DLD1 (cell line): ENCODE data around the gene LRRC9.
"Not testable (repeated sequence)": the region's sequence is repeated elsewhere in the genome, so short reads cannot be mapped to it uniquely, and the experiment has no call there.

Experiments
- in situ Hi-C: cut with HindIII; loops from 2 replicates; pipeline ENCODE4 v1.10.0; 2017; ENCODE audit warnings: low sequenced_read_pairs

Gene LRRC9

DNA sequence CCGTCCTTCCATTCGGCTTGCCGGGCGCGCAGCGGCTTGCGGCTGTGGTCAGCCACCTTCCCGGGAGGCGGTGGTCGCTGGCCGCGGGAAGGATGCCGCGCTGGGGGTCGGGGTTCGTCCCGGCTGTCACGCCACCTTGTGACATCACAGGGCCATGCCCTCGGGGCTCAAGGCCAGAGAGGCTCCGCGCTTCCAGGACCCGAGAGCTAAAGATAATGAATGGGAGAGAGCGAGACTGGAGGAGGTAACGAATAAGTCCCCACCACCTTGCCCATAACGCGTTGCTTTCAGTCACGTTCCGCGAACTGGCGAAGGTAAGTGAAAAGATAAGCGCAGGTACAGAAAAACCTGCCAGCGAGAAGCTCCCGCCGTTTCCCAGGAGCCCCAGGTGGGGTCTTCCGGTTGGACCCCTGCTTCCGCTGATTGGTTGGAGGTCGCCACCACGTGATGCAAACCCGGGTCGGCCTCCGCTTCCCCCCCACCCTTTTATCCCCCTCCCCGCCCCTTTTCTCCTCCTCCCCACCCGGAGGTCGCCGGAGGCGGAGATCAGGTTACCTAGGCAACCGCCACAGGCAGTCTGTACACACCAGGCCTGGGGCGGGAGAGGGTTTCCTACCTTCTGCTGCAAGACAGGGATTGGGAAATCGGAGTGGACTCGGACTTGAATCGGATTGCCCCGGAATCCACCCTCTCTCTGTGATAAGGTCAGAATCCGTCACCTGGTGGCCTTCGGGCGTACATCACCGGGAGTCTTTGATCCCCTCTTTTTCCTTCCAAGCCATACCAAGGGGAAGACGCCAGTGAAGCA is at the start of gene LRRC9:
LRRC9 (plus strand) TSS at position 575 of the 808 bp plus-strand sequence.
- in situ Hi-C loops, result no loop called here

DNA sequence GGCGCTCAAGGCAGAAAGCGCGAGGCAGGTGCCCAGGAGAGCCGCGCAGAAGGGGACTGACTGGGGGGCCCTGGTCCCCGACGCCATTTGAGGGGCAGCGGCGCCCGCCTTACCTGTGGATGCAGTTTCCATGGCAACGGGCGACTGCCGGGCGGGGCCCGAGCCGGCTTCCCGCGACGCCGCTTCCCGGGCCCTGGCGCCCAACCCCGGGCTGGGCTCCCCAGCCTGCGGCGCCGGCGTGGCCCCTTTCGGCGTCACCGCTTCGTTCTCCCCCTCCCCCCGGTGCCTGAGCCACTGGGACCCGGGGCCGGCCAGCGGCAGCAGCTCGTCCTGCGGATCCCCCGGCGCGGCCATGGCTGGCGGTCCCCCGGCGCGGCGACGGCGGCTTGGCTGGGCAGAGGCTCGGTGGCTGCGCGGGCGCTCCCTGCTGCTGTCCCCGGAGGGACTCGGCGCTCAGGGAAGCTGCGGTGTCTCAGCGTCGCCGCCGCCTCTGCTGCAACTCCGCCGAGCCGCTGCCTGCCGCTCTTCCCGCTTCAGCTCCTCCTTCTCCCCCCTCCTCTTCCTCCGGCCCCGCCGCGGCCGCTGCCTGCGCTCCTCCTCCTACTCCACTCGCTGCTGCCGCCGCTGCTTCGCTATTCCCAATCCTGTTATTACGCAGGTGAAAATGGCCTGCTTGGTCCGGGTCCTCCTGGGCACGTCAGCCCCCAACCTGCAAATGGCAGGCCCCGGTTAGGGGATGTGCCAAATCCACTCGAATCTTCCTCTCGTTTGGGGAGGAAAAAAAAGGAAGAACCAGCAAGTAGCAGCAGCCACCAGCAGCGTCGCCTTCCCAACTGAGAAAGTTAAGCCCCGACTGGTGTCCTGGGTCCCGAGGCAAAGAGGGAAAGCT is 49.4 kb upstream of the LRRC9 start, which contains the start of gene RTN1:
RTN1 (minus strand) TSS at position 500 of the 889 bp plus-strand sequence; CDS start at position 354, 146 bp downstream.
- in situ Hi-C loops, result no loop called here

DNA sequence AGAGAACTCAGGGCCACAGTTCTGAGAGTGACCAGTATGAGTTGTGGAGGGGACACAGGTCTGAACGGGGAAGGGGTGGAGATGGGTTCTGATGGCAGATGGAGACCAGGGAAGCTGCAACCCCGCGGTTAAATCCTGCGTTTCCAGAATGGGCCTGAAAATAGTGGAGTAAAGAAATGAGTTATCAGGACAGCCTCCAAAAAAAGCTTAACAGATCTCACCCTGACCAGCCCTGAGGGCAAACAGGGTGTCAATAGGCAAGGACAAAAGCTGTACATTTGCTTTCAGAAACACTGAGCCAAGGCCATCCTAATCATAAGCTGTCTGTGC is 48.8 kb upstream of the LRRC9 start:
- in situ Hi-C loops, result no loop called here

DNA sequence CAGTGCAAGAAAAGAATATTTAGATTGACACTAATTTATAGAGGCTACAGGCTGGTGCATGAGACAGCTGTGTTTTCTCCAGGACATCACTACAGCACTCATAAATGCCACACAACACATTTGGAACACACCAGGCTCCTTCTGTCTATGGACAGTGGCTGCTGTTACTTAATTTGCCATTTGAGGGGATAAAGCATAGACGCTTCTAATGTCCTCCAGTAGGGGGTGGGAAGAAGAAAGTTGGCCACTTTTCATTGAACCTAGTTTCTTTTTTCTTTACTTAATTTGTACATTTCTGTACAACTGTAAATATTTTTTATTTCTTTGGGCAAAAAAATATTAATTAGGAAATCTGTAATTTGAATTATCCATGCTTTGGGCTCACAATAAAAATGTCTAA is 37.0 kb upstream of the LRRC9 start:
- in situ Hi-C loops, result no loop called here

DNA sequence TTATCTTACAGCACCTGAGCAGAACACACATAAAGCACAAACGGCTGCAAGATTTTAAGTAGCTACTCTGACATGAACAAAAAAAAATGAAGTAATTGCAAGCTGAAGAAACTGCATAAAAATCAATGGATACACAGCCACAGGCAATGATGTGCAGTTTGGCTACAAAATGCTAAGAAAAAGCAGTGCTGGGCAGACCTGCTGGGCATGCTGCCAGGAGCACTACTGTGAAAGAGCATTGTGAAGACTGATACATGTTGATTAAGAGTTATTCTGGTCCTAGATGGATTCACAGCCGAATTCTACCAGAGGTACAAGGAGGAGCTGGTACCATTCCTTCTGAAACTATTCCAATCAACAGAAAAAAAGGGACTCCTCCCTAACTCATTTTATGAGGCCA is 29.3 kb upstream of the LRRC9 start:
- in situ Hi-C loops, result no loop called here

DNA sequence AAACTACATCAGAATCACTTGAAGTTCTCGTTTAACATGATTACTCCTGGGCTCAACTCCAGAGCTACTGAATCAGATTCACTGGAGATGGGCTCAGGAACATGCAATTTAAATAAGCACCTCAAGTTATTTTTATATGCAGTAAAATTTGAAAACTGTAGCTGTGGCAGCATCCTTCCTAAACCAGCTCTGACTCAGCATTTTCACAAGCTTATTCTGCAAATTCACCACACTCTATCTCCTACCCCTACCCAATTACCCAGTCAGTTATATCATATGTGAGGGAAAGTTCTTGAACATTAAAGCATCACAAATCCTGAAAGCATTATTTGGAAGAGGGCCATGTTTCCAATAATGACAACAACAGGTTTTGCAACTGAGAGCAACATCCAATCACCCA is 24.2 kb upstream of the LRRC9 start:
- in situ Hi-C loops, result no loop called here

DNA sequence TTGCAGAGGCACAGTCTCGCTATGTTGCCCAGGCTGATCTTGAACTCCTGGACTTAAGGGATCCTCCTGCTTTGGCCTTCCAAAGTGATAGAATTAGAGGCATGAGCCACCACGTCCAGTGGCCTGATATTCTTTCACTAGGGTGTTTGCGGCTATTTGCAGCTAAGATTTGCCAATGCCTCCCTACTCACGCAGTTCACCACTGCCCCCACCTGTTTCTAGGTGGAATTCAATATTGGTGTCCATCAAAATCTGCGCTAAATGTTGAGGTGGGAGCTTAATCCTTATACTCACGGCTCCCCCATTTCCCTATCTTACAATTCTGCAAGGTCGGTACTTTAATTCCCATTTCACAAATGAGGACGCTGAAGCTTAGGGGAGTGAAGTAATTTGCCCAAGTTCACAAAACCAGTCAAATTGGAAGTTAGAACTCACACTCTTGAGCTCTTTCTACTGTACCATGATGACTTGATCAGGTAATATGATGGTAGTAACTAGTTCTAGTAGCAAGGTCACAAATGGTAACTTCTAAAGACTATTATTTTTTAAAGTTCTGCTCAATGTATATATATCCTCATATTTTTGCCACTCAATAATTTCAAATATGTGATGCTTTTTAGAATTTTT is 22.1 kb upstream of the LRRC9 start:
- in situ Hi-C loops, result no loop called here

DNA sequence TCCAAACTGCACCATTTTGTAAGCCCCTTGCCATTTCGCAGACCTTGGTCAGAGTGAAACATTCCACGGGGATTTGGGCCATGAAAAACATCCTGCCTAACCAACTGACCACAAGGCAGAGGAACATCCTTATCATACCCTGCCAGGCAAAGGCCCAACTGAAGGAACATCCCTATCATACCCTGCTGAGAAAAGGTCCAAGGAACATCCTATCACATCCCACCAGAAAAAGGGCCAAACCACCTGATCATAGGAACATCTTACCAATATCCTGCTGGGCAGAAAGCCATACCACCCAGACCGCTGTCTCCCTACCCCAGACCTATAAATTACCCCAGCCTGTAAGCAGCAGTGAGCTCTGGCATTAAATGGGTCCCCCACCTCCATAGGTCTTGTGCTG is 19.4 kb upstream of the LRRC9 start:
- in situ Hi-C loops, result no loop called here

DNA sequence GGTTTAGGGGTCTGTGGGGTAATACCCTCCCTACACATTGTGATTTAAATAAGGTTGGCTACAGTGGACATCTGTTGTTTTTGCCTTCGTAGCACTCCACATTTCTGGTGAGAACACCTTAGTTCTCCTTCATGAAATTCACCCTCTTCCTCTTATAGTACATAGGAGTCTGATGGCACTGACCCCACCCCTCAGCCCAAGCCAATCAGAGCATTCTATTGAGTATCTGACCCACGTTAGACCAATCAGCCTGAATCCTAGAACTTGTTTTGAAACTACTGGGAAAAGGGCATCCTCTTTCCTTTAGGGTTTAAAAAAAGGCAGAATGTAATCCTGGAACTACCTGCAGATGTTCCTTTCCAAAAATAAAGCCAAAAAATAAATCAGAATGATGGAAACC is 15.8 kb upstream of the LRRC9 start:
- in situ Hi-C loops, result no loop called here

DNA sequence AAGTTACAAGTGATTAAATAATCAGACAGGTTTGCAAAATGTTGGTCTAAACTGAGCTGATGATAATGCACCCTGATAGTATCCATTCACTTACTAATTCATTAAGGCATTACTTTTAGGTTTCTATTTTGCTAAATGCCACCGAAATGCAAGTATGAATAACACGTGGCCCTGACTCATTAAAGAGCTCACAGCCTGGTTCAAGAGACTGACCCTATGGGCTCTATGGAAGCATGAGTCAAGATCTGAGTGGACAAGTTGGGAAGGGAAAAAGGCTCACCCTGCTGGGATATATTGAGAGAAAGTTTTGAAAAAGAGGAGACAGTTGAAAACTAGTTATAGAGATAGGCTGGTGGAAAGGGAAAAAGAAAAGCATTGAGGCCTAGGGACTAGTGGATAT is 14.8 kb upstream of the LRRC9 start:
- in situ Hi-C loops, result no loop called here

DNA sequence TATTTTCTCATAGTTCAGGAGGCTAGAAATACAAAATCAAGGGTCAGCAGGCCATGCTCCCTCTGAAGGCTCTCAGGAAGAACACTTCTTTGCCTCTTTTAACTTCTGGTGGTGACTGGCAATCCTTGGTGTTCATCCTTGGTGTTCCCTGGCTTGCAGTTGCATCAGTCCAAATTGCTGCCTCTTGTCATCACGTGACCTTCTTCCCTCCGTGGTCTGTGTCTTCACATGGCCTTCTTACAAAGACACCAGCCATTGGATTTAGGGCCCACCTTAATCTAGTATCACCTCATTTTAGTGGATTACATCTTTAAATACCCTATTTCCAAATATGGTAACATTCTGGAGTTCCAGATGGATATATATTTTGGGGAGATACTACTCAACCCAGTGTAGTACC is 7.5 kb upstream of the LRRC9 start:
- in situ Hi-C loops, result no loop called here

DNA sequence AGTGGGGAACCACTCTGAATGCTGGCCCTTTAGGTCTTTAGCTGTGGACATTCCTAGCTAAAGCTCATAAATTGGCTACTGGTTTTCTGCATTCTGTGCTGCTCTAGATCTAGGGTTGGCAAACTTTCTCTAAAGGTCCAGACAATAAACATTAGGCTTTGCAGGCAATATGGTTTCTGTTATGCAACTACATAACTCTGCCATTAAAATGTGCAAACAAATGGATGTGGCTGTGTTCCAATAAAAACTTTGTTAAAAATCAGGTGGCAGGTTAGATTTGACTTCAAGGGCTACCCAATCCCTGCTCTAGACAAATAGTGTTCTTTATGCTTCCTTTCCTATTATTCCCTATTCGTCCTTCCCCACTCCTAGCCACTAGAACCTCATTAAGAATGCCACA is 6.8 kb upstream of the LRRC9 start:
- in situ Hi-C loops, result no loop called here

DNA sequence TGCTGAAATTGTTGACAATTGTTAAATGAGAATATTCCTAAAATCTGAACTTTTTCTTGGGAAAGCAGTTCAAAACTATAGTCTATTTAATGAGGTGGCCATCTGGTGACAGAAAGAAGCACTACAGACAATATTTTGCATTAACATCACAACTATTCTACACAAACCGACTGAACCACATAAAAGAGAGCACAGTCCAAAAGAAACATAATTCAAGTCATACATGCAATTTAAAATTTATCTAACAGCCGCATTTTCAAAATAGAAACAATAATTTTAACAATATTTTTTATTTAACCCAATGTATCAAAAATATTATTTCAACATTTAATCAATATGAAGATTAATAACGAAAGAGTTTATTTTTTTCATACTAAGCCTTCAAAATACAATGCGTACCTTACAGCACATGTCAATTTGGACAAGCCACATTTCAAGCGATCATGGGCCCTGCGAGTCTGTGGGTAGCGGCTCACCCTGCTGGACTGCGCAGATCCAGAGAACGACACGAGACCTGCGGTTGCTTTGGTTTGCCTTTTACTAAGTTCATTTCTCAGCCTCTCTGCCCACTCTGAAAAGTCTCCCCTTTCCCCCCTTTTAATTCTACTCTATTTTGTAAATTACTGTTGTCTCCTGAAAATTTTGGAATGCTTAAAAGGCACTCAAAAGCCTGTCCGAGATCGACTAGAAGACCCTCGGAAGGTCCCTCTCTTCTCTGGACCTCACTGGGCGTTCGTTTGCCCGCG is 947 bp upstream of the LRRC9 start:
- in situ Hi-C loops, result no loop called here

DNA sequence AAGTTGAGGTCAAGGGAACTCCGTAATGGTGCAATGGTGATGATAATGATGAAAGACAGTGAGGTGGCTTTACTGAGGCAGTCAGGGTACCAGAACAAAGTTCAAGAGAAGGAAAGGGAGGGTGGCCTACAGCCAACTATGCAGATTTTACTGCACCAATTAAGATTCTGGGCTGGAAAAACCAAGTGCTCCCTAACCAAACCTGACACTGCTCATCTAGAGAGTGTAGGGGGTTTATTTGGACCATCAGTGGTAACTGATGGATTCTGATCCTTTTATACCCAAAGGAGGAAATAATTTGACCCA is 387 bp downstream of the LRRC9 start:
- in situ Hi-C loops, result no loop called here

DNA sequence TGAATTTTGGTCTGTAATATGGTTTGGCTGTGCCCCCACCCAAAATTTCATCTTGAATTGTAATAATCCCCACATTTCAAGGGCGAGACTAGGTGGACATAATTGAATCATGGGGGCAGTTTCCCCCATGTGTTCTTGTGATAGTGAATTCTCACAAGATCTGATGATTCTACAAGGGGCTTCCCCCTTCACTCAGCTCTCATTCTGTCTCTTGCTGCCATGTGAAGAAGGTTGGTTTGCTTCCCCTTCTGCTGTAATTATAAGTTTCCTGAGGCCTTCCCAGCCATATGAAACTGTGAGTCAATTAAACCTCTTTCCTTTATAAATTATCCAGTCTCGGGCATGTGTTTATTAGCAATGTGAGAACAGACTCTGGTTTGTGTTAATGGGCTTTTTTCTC is 5.9 kb downstream of the LRRC9 start:
- in situ Hi-C loops, result no loop called here

DNA sequence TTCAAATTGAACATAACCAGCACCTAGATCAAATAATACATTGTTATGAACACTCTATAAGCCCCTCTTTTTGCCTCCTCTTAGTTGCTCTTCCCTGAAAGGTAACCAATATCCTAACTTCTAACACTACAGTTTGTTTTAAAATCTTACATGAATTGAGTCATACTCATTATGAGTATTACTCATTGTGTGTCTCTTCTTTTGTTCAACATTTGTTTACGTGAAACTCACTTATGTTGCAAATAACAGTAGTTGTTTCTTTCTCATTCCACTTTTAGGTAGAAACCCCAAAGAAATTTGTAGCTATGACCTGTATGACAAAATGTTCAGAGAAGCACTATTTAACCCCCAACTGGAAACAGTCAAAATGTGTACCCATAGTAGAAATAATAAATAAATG is 6.6 kb downstream of the LRRC9 start:
- in situ Hi-C loops, result no loop called here

DNA sequence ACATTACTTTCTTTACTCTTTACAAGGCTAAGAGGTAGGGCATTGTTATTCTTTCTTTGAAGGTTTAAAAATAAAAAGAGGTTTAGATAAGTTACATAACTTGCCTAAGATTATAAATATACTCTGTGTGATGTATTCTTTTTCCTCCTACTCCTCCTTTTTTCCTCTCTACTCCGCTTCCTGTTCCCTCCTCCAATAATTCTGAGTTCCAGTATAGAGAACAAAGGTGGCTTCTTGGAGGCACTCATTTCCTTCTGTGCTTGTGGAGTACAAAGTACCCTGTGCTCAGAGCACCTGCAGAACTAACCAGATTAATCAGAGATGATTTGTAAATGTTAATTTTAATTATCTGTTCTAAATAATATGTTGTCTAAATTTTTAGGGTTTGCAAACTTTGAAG is 11.3 kb downstream of the LRRC9 start:
- in situ Hi-C loops, result no loop called here

DNA sequence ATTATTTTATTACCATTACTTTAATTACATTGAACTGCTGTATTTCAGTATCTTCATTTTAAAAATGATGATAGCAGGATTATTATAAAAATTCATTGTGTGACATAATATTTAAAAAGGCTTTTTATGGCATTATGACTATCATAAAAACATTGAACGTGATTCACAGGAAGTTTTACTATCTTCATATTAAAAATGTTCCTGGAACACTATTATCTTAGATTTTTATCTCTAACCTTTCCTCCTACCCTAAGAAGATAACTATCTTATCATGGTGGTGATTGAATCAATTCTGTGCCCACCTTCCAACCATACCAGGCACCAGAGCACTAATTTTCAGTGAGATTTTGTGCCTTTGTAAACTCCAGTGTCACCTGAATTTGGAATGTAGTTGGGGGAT is 16.2 kb downstream of the LRRC9 start:
- in situ Hi-C loops, result no loop called here

DNA sequence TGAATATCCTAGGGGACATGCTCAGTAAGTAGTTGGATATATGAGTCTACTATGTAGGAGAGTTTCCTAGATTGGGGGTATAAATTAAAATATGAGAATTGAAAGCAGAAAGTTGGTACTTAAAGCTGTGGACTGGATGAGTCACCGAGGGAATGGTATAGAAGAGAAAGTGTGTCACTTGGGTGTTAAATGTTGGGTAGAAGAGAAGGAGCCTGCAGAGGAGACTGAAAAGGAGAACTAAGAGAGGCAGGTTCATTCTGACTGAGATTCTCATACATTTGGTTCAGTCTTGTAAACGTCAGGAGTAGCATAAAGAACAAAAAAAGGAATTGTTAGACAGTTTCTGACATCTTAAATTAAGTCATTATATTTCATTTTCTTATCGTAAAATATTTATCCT is 19.9 kb downstream of the LRRC9 start:
- in situ Hi-C loops, result no loop called here

DNA sequence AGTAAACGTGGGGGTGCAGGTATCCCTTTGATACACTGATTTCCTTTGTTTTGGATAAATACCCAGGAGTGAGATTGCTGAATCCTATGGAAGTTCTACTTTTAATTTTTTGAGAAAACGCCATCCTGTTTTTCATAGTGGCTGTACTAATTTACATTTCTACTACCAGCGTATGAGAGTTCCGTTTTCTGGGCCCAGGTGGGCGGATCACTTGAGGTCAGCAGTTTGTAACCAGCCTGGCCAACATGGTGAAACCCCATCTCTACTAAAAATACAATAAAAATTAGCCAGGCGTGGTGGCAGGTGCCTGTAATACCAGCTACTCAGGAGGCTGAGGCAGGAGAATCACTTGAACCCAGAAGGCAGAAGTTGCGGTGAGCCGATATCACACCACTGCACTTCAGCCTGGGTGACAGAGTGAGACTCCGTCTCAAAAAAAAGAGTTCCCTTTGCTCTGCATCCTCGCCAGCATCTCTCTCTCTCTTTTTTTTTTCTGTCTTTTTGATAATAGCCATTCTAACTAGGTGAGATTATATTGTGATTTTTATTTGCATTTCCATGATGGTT is 22.4 kb downstream of the LRRC9 start:
- in situ Hi-C loops, result not testable (repeated sequence)

DNA sequence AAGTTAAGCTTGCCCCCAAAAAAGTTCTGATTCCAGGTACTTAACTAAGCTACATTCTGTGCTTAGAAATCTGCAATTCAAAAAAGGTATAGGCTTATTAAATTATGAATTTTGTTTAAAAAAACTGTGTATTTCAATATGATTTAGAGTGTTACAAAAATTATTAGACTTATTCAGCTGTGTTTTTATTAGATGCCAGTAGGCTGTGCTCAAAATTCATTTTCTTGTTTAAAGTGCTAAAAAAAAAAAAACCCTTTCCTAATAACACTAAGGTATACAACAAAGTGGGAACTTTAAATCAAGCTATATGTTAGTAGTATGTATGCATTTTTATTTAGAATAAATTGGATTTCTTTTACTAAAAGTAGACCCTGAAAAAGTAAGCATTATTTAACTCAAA is 25.0 kb downstream of the LRRC9 start:
- in situ Hi-C loops, result no loop called here
